Measurements from ENCODE around the gene NEGR1.

The NEGR1 gene

DNA sequence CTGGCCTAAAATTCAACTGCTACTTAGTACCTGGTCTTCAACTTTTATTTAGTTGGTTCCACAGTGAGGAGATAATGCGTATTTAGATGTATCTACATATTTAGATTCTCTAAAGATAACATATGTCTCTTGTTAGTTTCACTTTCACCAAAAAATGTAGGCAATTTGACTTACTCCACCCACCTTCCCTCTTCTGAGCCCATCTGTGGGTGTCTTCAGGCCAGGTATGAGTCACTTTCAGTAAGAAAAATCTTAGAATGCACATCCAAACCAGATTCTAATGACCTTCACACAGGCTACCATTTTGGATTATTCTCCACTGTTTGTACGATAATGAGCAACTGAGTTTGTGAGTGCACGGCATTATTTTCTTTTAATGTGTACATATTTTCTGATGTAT is 501.7 kb downstream of the NEGR1 start:
- DNase-seq (ENCODE audit: low read depth in 2 of 2), result no peak

DNA sequence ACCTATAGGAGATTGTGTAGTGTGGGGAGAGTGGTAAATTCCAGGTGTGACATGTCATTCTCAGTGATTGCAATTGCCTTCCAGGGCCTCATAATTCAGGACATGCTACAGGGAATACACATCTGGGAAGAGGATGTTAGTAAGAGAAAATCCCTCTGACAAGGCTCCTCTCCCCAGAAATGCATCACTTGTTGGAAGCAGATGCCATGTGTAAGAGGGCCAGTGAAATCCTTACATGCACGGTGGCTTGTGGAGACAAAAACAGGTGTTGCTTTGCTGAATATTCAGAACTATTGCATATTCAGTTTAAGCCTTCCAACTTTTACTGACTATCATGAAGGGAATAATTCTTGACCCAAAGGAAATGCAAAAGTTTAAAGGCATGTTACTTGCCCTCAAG is 503.4 kb downstream of the NEGR1 start:
- DNase-seq (ENCODE audit: low read depth in 2 of 2), result no peak

DNA sequence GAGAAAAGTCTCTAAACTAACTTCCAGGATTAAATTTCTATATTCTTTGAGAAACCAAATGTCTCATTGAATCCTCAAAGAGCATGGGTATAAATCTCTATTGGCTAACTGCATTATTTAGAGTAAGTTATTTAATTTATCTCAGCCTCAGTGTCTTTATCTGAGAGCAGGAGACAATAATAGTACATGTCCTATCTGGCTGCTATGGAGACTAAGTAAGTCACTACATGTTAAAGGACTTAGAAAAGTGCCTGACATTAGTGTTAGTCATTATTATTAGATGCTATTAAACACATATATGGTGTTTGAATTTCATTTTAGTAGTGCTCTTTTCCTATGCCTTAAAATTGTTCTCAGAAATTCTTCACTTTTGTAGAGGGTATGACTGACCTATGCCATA is 505.2 kb downstream of the NEGR1 start:
- DNase-seq (ENCODE audit: low read depth in 2 of 2), result no peak

- no peak for DNase-seq (ENCODE audit: low read depth in 2 of 2)
These were observed 507.6 kb downstream of the NEGR1 start for GRCh38 chr1:71774705-71775104.

GRCh38 chr1:71770121-71770520 is 512.2 kb downstream of the NEGR1 start:
- DNase-seq (ENCODE audit: low read depth in 2 of 2), result no peak

DNA sequence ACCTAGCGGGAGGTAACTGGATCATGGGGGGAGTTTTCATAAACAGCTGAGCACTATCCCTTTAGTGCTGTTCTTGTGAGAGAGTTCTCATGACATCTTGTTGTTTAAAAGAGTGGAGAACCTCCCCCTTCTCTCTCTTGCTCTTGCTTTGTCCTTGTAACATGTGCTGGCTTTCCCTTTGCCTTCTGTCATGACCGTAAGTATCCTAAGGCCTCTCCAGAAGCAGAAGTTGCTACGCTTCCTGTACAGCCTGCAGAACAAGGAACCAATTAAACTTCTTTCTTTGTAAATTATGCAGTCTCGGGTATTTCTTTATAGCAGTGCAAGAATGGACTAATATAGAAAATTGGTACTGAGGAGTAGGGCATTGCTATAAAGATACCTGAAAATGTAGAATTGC is 515.6 kb downstream of the NEGR1 start:
- DNase-seq (ENCODE audit: low read depth in 2 of 2), result no peak

GRCh38 chr1:71762514-71763255 is 519.7 kb downstream of the NEGR1 start:
- no peak for DNase-seq (ENCODE audit: low read depth in 2 of 2)

DNA sequence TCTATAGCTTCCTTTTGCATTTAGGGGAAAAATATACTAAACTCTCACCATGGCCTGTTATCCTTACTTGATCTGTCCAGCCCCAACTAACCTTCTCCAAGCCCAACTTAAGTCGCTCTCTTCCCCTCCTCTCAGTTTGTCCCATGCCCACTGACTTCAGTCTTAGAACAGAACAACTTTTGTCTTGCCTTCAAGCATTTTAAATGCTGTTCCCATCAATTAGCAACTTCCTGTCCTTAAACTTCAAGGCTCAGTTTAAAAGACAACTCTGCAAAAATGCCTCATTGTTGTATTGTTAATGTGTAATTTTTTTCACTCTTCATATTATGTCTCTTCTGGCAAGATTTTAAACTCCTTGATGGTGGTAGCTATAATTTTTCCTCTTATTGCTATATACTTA is 526.9 kb downstream of the NEGR1 start:
- no peak for DNase-seq (ENCODE audit: low read depth in 2 of 2)

DNA sequence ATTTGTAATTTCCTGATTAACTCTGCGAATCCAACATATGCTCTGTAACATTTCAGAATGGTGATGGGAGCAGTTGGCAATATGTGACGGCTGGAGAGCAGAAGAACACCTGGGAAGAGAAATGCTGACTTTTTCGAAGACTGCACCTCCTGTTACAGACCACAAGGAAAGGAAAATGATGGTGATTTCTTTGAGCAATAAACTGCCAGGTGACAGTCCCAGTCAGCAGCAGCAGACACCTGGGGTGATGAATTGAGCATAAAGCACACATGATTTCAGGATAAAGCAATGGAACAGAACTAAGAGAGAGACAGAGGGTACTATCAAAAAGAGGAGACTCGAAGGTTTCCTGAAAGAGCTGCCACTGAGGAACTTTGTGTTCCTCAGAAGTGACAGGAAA is 528.6 kb downstream of the NEGR1 start:
- DNase-seq (ENCODE audit: low read depth in 2 of 2), result no peak

DNA sequence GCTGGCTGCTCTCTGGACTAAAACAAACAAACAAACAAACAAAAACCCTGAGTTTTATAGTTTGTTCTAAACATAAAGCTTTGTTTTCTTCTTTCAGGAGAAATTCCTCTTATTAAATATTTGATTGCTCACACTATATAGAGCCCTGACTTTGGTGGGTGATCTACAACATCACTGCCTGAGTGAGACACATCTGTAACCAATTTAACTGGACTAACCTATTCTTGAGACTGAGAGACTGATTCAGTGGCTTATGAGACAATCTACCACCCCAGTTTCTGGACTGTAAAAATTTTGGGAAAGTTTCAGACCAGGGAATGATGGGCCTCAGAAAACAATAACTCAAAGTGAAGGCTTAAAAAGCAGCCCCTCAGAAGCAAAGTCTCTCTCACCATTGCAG is 537.0 kb downstream of the NEGR1 start:
- no peak for DNase-seq (ENCODE audit: low read depth in 2 of 2)

DNA sequence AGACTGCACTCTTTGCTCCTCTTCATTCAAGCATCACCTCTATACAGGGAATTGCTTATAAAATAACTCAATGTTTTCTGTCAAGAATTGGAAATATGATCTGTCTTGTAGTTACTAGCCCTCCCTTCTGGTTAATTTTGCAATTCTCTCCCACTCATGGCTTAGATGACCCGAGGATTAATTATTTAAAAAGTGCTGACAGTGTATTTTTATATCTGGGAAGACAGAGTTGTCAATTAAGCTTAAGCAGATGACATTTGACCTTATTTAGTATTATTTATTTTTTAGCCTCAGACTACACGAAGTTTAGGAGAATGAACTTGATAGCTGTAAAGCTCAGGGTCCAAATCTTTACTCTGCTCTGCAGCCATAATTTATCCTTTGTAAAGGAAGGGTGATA is 538.5 kb downstream of the NEGR1 start:
- no peak for DNase-seq (ENCODE audit: low read depth in 2 of 2)

- DNase-seq (ENCODE audit: low read depth in 2 of 2), result no peak
These were observed 543.4 kb downstream of the NEGR1 start for GRCh38 chr1:71738910-71739309.

DNA sequence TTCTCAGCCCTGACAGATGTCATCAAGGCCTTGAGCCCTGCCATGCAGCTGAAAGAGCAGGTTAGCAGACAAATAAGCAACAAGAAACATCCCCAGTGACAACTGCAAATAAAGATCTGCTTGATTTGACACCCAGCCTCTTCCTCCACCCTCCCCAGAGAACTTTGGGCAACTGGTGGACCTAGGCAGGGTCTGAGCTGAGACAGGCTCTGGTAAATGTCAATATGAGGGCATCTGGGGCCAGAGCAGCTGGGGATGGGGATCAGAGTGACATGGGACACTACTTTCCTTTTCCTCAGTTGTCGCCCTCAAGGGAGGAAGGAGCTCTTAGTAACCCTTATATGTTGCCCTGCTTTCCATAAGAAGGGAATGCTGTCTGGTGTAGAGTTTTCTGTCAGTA is 544.1 kb downstream of the NEGR1 start:
- no peak for DNase-seq (ENCODE audit: low read depth in 2 of 2)

DNA sequence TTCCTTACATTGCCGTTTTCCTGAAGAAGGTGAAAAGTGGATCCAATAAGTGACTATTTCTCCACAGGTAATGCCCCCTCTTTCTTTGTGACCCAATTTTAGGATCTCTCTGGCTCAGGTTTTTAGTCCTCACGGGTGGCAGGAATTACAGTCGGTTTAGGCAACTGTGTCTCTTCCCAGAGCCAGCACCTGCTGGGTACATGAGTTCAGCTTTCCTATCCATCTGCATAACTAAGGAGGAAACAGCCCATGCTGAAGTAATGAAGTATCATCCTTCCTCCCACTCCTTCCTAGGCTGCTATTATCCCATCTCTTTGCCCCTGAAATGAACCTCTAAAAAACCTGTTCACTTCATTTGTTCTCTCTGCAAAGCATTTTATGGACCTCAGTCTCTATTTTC is 544.6 kb downstream of the NEGR1 start:
- no peak for DNase-seq (ENCODE audit: low read depth in 2 of 2)

DNA sequence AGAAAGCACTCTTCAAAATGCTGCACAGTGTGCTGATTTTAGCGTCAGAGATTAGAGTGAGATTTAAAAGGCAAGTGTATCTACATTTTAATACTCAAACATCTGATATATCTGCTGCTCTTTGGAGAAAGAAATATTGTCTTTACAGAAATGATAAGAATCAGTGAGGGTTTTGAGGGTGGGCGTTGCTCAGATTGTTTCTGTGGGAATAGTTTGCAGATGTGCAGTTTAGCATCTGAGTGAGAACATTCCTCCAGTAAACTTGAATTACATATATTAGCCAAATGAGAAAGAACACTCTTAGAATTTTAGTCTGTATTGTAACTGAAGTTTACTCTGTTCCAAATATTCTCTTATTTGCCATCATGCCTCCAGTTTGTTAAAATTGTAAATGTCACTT is 549.2 kb downstream of the NEGR1 start:
- no peak for DNase-seq (ENCODE audit: low read depth in 2 of 2)

DNA sequence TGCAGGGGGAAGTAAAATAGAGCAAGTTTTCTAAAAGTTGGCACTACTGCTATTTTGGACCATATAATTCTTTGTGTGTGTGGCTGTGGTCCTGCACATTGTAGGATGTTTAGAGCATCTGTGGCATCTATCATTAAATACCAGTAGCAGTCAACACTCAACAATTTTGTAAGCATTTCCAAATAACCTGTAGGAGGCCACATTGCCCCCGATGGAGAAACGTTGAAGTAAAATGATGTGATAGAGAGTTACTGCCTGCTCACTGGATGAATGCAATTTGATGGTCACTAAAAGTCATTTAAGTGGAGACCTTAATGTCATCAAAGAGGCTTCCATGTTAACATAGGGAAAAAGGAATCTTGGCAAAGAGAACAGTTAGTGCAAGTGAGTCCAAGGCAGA is 560.8 kb downstream of the NEGR1 start:
- DNase-seq (ENCODE audit: low read depth in 2 of 2), result no peak

DNA sequence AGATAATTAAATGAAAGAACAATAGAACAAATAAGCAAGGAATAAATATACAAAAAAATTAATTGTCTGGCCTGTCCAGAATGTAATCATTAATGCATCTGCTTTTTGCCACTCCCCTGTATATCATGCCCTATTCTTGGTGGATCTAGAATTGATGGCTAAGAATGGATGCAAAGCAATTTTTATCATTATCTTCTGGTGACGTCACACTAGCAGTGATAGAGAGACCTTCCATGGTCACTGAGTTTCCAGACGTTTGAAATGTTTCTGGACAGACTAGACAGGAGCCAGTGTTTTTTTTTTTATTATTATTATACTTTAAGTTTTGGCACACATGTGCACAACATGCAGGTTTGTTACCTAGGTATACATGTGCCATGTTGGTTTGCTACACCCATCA is 563.0 kb downstream of the NEGR1 start:
- no peak for DNase-seq (ENCODE audit: low read depth in 2 of 2)

- DNase-seq (ENCODE audit: low read depth in 2 of 2), result no peak
These were observed 565.2 kb downstream of the NEGR1 start for GRCh38 chr1:71717186-71717585.

- DNase-seq (ENCODE audit: low read depth in 2 of 2), result no peak
These were observed 570.9 kb downstream of the NEGR1 start for GRCh38 chr1:71711456-71711855.

DNA sequence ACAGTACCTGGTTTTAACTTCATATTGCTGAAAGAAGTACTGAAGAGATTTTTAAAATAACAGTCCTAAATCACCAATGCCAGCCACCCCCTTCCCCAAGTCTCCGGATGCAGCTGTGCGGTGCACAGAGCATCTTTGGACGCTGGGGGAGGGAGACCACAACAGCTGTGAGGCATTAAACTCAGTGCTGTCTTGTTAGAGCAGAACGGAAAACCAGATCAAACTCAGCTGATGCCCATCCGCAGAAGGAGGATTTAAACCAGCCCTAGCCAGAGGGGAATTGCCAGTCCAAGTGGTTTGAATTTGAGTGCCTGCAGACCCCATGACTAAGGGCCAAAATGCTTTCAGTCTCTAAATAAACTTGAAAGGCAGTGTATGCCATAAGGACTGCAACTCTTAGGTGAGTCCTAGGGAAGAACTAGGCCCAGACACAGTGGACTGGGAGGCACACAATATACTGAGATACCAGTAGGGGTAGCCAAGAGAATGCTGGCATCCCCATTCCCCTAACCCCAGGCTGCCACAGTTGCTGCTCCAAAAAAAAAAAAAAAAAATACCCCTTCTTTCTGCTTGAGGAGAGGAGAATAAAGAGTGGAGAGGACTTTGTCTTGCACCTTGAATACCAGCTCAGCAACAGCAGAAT is 576.2 kb downstream of the NEGR1 start:
- DNase-seq (ENCODE audit: low read depth in 2 of 2), result no peak

DNA sequence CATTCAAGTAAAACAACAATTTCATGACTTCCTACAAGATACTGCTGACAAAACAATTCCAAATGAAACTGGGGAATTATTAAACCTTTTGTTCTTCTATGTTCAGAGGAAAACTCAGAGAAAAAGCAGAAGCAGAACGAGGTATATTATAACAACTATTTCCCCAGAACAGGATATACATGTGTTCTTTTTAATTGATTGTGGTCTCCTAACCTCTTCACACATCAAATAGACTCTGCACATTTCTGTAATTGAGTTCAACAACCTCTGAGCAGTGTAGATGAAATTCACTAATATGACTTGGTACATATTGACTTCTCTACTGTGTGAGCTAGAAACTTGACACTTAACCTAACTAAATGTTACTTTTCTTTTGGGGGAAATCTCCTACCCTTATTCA is 584.2 kb downstream of the NEGR1 start:
- no peak for DNase-seq (ENCODE audit: low read depth in 2 of 2)

GRCh38 chr1:71695821-71696220 is 586.5 kb downstream of the NEGR1 start:
- no peak for DNase-seq (ENCODE audit: low read depth in 2 of 2)

- DNase-seq (ENCODE audit: low read depth in 2 of 2), result no peak
These were observed 587.3 kb downstream of the NEGR1 start for GRCh38 chr1:71695084-71695483.

DNA sequence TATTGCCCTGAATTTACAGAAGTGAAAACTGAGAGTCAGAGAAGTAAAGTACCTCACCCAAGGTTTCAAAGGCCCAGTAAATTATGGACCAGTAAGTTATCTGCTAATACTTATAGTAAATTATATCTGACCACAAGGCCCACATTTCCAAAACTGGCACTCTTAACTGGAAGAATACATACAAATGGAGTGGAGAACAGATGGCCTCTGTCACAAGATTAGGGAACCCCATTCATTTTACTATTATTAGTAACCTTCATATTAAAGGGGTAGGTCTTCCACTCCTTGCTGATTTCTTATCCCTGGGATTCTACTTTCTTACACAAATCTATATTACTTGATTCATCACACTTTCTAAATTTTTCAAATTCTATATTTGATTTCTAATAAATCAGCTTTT is 588.8 kb downstream of the NEGR1 start:
- no peak for DNase-seq (ENCODE audit: low read depth in 2 of 2)
